Fibroblast of the aortic adventitia (primary cell): ENCODE measurements around the gene CABYR. TPM values are rescaled to one million over a fixed set of nuclear protein-coding genes. Genes with fewer than 3 reads are reported as not detected.

Source experiments
- DNase-seq: peaks from one replicate; pipeline ENCODE4 v3.0.0-alpha.2; 2010; ENCODE audit warnings: low read depth
- H3K4me3 ChIP-seq: 2 replicates; pipeline ENCODE4 v1.5.1; 2011; ENCODE audit warnings: low read depth, mild to moderate bottlenecking, control low read depth, low read length, moderate library complexity
- total RNA-seq: library from RNA; depleted of rRNA; stranded (reverse); fragments of >200 nt; gene quantifications from 2 replicates; pipeline ENCODE4 v1.2.3, GENCODE V29; 2012; ENCODE audit warnings: low replicate concordance
- TF ChIP-seq, protein P1 (sequence below): IDR thresholded peaks from 2 replicates; pipeline ENCODE4 v1.5.1; 2011; ENCODE audit warnings: mild to moderate bottlenecking, low read length, control low read depth, inconsistent platforms; ENCODE audit not compliant: insufficient read depth

Gene CABYR
- total RNA-seq, 1 donor = 7.3 TPM

DNA sequence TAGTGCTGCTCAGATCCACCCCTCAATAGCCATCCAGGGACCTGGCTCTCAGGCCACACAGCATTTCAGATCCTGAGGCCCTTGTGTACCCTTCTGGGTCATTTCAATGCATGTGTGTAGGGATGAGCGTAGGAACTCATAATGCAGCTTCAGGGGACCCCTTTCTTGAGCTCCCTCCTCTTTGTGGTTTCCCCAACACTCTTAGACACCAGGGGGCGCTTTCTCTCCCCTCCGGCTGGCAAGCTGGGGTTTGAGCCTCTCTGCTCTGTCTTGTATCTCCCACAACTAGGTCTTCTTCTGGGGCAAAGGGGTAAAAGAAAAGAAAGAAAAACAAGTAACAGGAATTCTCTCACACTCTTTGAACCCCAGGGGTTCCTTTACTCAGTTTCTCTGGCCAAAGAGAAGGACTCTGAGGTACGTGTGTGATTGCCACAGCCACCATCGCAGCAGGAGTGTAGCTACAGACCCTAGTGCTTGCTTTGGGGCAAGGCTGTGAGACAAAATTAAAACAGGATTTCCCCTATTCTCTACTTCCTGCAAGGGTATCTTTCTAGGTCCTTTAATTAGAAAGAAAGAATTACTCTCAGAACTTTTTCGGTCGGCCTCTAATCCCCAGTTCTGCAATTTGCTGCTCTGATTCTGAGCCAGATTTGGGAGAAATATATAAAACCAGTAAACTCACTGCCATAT lies 38.0 kb downstream of the CABYR start:
- H3K4me3 ChIP-seq = no peak overlapping the region
- TF ChIP-seq, protein P1, sequence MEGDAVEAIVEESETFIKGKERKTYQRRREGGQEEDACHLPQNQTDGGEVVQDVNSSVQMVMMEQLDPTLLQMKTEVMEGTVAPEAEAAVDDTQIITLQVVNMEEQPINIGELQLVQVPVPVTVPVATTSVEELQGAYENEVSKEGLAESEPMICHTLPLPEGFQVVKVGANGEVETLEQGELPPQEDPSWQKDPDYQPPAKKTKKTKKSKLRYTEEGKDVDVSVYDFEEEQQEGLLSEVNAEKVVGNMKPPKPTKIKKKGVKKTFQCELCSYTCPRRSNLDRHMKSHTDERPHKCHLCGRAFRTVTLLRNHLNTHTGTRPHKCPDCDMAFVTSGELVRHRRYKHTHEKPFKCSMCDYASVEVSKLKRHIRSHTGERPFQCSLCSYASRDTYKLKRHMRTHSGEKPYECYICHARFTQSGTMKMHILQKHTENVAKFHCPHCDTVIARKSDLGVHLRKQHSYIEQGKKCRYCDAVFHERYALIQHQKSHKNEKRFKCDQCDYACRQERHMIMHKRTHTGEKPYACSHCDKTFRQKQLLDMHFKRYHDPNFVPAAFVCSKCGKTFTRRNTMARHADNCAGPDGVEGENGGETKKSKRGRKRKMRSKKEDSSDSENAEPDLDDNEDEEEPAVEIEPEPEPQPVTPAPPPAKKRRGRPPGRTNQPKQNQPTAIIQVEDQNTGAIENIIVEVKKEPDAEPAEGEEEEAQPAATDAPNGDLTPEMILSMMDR = peak; percentile 81
- peak; percentile 57 for DNase-seq

DNA sequence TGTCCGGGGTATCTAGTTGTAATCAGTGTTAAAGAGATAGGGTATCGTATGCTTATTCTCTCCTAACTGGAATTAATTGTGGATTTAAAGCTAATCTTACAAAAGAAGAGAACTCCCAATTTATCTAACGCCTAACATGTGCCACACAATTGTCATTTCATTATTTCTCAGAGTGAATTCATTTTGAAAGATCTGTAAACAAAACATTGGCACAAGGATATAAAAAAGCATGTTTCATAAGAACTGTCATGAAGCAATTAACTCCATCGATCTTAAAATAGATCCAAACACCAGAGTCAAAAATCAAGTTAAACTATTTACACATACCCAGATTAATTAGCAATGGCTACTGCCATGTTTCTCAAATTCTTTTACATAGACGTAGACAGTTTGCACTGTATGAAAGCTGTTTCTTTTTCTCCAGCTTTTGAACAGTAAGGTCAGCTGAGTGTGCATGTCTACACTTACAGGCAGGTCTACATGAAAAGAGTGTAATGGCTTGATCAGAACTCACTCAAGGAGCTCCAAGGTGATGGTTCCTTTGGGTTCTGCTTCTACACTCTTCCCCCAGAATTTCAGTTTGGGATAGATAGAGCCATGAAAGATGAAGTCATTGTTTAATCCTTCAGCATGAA lies 38.8 kb downstream of the CABYR start:
- TF ChIP-seq, protein P1 = no peak
- no peak for DNase-seq
- no peak overlapping the region for H3K4me3 ChIP-seq

DNA sequence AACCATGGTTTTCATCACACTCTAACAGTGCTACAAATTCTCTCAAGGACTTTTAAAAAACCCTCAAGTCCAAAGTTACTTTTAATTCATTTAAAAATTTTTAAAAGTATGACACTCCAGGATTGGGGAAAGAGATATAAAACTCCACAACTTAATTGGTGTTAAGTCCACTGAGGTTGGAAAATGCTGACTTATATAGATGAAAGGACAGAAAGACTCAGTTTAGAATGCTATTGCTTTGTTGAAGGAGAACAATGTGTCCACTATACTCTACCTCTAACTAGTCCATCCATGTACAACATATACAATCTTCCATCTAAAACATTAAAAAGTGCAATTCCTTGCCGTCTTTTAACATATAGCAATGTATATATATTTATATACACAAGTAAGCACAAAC lies 41.2 kb downstream of the CABYR start:
- TF ChIP-seq, protein P1 = no peak
- H3K4me3 ChIP-seq = no peak overlapping the region
- no peak for DNase-seq

DNA sequence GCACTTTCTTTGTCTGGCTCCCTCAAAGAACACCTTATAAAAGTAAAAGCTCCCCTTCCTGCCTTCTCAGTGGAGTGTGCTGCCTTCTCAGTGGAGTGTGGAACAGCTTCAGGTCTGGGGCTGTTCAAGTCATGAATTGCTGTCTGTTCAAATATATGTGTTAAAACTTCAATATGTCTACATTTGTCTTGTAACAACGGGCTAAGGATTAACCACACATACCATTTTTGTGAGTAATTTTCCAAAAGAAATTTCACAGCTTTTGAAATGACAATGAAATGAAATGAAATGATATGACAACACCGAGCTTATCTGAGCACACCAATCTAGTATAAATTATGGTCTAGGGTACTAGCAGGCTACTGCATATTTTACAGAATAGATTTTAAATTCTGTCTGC lies 42.9 kb downstream of the CABYR start:
- H3K4me3 ChIP-seq = no peak overlapping the region
- DNase-seq = peak; percentile 10
- TF ChIP-seq, protein P1 = no peak

- DNase-seq = peak; percentile 22
- TF ChIP-seq, protein P1 = no peak
- no peak overlapping the region for H3K4me3 ChIP-seq
Measured at GRCh38 chr18:24185805-24186204, 46.9 kb downstream of the CABYR start.

- no peak for DNase-seq
- TF ChIP-seq, protein P1 = no peak
- H3K4me3 ChIP-seq = no peak overlapping the region
Measured at GRCh38 chr18:24187049-24187448, 48.2 kb downstream of the CABYR start.
